Duodenal mucosa (tissue), 2 donors: ENCODE measurements around the gene CNGA1.

Source experiments
- H3K27ac ChIP-seq: one replicate; pipeline ENCODE4 v1.7.0; 2013; ENCODE audit warnings: low read depth, low read length
- H3K27me3 ChIP-seq, 2 donors: one replicate each; pipeline ENCODE4 v1.7.0; 2013; ENCODE audit warnings: low read length in 2 of 2, control low read depth in 1 of 2; ENCODE audit not compliant: insufficient read depth in 2 of 2, control insufficient read depth in 1 of 2
- H3K36me3 ChIP-seq, 2 donors: one replicate each; pipeline ENCODE4 v1.7.0; 2013; ENCODE audit warnings: low read length in 2 of 2, control low read depth in 1 of 2; ENCODE audit not compliant: insufficient read depth in 2 of 2, control insufficient read depth in 1 of 2
- H3K4me1 ChIP-seq, 2 donors: one replicate each; pipeline ENCODE4 v1.7.0; 2013; ENCODE audit warnings: low read length in 2 of 2, control low read depth in 1 of 2; ENCODE audit not compliant: insufficient read depth in 2 of 2, control insufficient read depth in 1 of 2
- H3K4me3 ChIP-seq, 2 donors: one replicate each; pipeline ENCODE4 v1.7.0; 2013; ENCODE audit warnings: low read length in 2 of 2, low read depth in 1 of 2
- H3K9ac ChIP-seq, 2 donors: one replicate each; pipeline ENCODE4 v1.7.0; 2013; ENCODE audit warnings: low read length in 2 of 2, low read depth in 1 of 2
- H3K9me3 ChIP-seq, 2 donors: one replicate each; pipeline ENCODE4 v1.7.0; 2013; ENCODE audit warnings: low read length in 2 of 2, control low read depth in 1 of 2; ENCODE audit not compliant: control insufficient read depth in 1 of 2

Gene CNGA1

DNA sequence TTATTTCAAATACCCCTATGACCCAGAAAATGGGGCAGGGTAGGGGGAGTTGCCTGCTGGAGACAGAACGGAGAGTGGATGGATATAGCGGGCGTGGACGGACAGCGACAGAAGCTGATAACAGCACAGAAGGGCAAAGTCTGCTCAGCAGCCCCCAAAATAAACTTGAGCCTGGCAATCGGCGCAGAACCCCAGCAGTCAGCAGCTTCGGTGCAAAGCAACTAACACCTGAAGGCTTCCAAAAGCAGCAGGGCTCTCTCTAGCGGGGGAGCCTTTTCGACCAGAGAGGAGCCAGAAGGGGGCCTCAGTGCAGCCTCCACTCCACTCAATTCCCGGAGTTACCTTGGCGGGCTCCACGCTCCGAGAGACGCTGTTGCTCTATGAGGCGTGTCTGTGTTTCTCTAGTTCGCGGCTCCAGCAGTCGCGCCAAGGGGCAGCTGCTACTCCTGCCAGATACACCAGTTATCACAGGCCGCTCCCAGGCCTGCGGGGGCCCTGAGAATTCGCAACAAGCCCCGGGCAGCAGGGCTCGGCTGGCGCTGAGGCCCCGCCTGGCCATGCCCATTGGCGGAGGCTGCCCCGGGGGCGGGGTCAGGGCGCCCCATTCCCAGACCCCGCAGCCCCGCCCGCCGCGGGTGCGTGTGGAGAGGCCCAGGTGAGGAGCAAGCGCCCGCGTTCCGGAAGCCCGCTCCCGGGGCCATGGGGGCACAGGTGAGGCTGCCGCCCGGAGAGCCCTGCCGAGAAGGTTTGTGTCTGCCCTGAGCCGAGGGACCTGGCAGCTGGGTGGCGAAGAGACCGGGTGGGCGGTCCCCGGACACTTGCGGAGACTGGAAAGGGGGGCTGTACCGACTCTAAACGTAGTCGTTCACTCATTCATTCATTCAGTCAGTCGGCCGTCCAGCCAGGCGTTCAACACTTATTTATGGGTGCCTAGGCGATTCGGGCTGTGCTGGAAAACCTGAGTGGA lies at the start of gene CNGA1, which contains the start of gene NIPAL1:
TSS of gene CNGA1 (minus strand) at position 541 of the 967 bp plus-strand sequence. CDS start 63,992 bp downstream, outside the sequence.
TSS of gene NIPAL1 (plus strand) at position 632 of the 967 bp plus-strand sequence. CDS start at position 700, 68 bp downstream.
- H3K27ac ChIP-seq: peak within 1 kb of the TSS; percentile 64
- peaks cover 0 to 6% of the 10 kb centered on the region in 2 donors for H3K27me3 ChIP-seq
- H3K4me3 ChIP-seq: peak within 1 kb of the TSS; percentile 87 to 92
- peaks cover 13 to 21% of the 10 kb centered on the region in 2 donors for H3K4me1 ChIP-seq
- H3K36me3 ChIP-seq: no peaks in the 10 kb centered on the region
- H3K9me3 ChIP-seq: no peaks in the 10 kb centered on the region
- peak within 1 kb of the TSS; percentile 81 to 93 for H3K9ac ChIP-seq

- Histone ChIP-seq H3K27me3 (no peaks in the 10 kb centered on the region), H3K27ac (no peak overlapping the region), H3K9me3 (no peaks in the 10 kb centered on the region), H3K4me3 (no peak overlapping the region), H3K4me1 (no peaks in the 10 kb centered on the region), H3K9ac (no peak overlapping the region), H3K36me3 (no peaks in the 10 kb centered on the region)
Measured at GRCh38 chr4:48065587-48066052, 49.1 kb upstream of the CNGA1 start.

DNA sequence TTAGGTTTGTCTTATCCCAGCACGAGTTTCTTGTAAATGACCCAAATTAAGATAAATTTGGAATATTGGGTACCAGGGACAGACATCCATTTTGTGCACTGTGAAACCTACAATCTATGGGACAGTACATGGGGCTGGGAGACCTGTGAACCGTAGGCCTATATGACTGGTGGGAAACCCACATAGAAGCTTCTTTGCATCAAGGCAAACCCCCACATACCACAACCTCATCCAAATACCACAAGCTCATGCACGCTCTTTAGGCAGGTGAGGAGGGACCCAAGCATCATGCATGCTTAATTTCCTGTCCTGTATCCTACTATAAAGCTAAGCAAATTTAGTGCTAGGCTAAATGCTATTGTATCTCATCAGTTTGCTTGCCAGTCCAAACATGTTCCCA lies 47.9 kb upstream of the CNGA1 start:
- no peaks in the 10 kb centered on the region for H3K36me3 ChIP-seq
- no peak overlapping the region for H3K4me3 ChIP-seq
- H3K27me3 ChIP-seq: no peaks in the 10 kb centered on the region
- no peak overlapping the region for H3K9ac ChIP-seq
- no peaks in the 10 kb centered on the region for H3K4me1 ChIP-seq
- no peaks in the 10 kb centered on the region for H3K9me3 ChIP-seq
- H3K27ac ChIP-seq: no peak overlapping the region

DNA sequence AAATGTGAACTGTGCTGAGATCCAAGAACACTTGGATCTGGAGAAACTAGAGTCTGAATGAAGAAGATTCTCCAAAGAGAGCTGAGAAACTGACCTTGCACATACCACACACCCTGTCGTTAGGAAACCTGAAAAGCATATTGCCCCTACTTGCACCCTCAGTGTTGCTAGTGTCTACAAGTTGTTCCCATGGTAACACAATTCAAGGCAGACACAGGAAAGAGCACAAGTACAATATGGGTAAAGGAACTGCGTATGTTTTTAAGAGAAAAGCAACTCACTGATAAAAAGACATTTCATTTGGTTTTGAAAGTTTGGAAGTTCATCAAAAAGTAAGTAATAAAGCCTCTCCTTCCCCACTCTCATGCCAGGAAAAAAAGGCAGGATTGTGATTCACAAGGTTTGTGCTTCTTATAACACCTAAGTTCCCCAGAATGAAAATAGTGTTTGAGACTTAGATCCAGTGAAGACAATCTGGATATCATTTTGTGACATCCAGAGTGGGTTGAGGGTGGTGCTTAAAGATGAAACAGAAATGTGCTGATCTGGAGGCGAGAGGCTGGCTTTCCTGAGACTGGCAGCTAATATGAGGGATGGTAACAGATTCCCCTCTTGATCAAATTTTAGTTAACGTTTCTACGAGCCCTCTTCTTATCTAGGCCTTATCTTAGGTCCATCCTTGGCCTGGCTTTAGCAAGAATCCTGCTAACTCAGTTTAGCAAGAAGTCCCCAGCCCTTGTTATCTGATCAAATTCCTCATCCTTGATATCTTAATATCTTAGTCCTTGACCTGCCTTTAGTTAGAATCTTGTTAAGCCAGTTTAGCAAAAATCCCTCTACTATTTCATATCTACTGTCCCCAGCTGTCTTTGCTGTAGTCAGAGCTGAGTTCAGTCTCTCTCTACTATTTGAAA lies 42.4 kb upstream of the CNGA1 start:
- Histone ChIP-seq H3K4me1 (no peaks in the 10 kb centered on the region), H3K9ac (no peak overlapping the region), H3K27me3 (no peaks in the 10 kb centered on the region), H3K4me3 (no peak overlapping the region), H3K27ac (no peak overlapping the region), H3K9me3 (no peaks in the 10 kb centered on the region), H3K36me3 (no peaks in the 10 kb centered on the region)

DNA sequence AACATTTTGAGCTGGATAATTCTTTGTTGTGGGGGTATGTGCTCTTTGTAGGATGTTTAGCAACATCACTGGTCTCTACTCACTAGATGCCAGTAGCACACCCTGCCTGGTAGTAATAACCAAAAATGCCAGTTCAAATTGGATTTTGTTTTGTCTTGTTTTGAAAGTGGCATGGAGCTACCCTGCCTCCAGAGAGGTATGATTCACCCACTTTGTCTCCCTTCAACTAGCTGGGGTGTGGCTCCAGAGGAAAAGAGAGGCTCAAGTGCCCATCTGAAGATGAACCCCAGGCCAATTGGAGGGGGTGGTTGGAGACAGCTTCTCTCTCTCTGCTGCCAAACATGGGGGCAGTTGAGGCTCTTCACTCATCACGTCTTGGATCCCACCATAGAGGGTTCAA lies 34.6 kb upstream of the CNGA1 start:
- Histone ChIP-seq H3K27me3 (peaks cover 3 to 6% of the 10 kb centered on the region in 2 donors), H3K9ac (no peak overlapping the region), H3K4me3 (no peak overlapping the region), H3K27ac (no peak overlapping the region), H3K9me3 (no peaks in the 10 kb centered on the region), H3K36me3 (no peaks in the 10 kb centered on the region), H3K4me1 (peaks cover 14 to 19% of the 10 kb centered on the region in 2 donors)

DNA sequence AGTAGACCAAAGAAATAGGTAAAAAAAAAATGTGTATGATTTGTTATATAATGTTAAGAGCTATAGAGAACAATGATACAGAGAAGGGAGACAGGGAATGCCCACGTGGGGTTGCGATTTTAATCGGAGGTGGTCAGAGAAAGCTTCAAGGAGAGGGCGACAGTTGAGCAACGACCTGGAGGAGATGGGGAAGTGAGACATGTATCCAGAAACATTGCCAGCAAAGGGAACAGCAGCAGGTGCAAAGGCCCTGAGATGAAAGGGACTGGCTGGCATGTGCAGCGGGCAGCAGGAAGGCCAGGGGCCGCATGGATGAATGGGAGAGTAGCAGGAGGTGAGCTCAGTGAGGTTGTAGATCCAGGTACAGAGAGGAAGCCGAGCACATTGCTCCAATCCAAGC lies 33.0 kb upstream of the CNGA1 start:
- Histone ChIP-seq H3K4me1 (peaks cover 14 to 19% of the 10 kb centered on the region in 2 donors), H3K4me3 (no peak overlapping the region), H3K36me3 (no peaks in the 10 kb centered on the region), H3K9me3 (no peaks in the 10 kb centered on the region), H3K27me3 (peaks cover 3 to 8% of the 10 kb centered on the region in 2 donors), H3K9ac (no peak overlapping the region), H3K27ac (no peak overlapping the region)

- peaks cover 16 to 22% of the 10 kb centered on the region in 2 donors for H3K4me1 ChIP-seq
Measured at GRCh38 chr4:48047896-48048295, 31.4 kb upstream of the CNGA1 start.

DNA sequence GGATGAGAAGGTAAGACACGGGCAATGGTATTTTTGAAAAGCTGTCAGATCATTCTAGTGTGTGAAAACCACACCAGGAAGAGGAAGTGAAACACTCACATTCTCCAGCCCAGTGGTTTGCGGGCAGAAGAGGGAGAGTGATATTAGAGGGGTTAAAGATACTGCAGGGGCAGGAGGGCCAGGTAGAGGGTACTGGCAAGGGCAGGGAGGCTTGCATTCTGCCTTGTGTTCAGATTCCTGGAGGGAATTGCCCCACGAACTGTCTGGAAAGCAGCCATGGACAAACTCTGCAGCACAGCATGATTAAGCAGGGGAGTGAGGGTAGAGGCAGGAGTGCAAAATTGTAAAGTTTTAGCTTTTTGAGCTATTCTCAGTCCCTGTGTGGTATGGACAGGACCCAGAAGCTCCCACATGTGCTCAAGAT lies 31.0 kb upstream of the CNGA1 start:
- Histone ChIP-seq H3K9me3 (no peaks in the 10 kb centered on the region), H3K36me3 (no peaks in the 10 kb centered on the region), H3K27me3 (peaks cover 3 to 8% of the 10 kb centered on the region in 2 donors), H3K4me1 (peaks cover 21 to 27% of the 10 kb centered on the region in 2 donors), H3K27ac (no peak overlapping the region), H3K4me3 (peak overlapping the region; percentile 19 to 52), H3K9ac (peak overlapping the region in 1 of 2 donors; percentile 19)

More at GRCh38 chr4:48047896-48048295, 31.4 kb upstream of the CNGA1 start:
- no peaks in the 10 kb centered on the region for H3K36me3 ChIP-seq
- peak overlapping the region; percentile 19 to 52 for H3K4me3 ChIP-seq
- H3K27me3 ChIP-seq: peaks cover 3 to 8% of the 10 kb centered on the region in 2 donors
- H3K9me3 ChIP-seq: no peaks in the 10 kb centered on the region
- no peak overlapping the region for H3K27ac ChIP-seq
- H3K9ac ChIP-seq: peak overlapping the region in 1 of 2 donors; percentile 19

DNA sequence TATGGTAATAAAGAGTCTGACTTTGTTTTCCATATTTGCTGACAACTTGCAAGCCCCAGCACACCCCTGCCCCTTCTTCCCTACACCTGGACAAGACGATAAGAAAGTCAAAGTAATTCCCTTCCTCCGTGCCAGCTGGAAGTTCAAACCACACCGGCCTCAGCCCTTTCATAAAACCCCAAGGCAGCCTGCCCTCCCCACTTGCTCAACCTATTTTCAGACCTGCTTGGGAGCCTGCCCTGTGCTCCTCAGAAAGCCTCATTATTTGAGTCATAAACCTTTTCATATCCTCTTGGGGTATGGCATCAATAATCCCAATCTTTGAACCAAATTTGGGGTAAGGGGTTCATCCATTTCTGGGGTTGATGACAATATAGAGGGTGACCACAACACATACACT lies 29.6 kb upstream of the CNGA1 start:
- no peak overlapping the region for H3K9ac ChIP-seq
- no peaks in the 10 kb centered on the region for H3K9me3 ChIP-seq
- no peak overlapping the region for H3K4me3 ChIP-seq
- peaks cover 24 to 27% of the 10 kb centered on the region in 2 donors for H3K4me1 ChIP-seq
- H3K27me3 ChIP-seq: peaks cover 3 to 8% of the 10 kb centered on the region in 2 donors
- H3K27ac ChIP-seq: no peak overlapping the region
- no peaks in the 10 kb centered on the region for H3K36me3 ChIP-seq
